K562 (cell line): ENCODE results near the gene NMBR. TPM values are rescaled to one million over a fixed set of nuclear protein-coding genes. Genes with fewer than 3 reads are reported as not detected.

Experiments
- ATAC-seq: fragments of 200-7000 bp; cut with Tn5 transposase; 3 replicates; pipeline ENCODE4 v1.9.1; 2020; ENCODE audit warnings: moderate library complexity
- BruUV-seq: library from RNA; stranded (reverse); fragments of 400-500 nt; replicated peaks from 2 replicates; lab custom pipeline; 2021; lab: Mats Ljungman, UMichigan
- CTCF ChIA-PET: fragments of 300-600 bp; formaldehyde crosslinking; extraction: SDS; loops from one replicate; lab custom pipeline; 2021; ENCODE audit warnings: low intra/inter-chr PET ratio; lab: Yijun Ruan, JAX
- POLR2A ChIA-PET: fragments of 300-600, 350-650 bp; sonication (Branson Sonifier 250); formaldehyde crosslinking; extraction: SDS; loops from one replicate; lab custom pipeline; 2021; ENCODE audit warnings: antibody characterized with exemption, inconsistent platforms; lab: Yijun Ruan, JAX
- DNase-seq, 4 experiments: peaks; one replicate each; pipeline versions ENCODE4 v3.0.0 to v3.0.0-alpha.2; 2011 to 2018; ENCODE audit warnings: low spot score in 3 of 4, mixed read lengths in 3 of 4; ENCODE audit errors: extremely low read depth in 1 of 4
- FAIRE-seq: peaks from 2 replicates; lab custom pipeline; 2011; peaks lifted over from hg19 to GRCh38; lab: Jason Lieb, UNC
- H2AFZ ChIP-seq: 2 replicates; pipeline ENCODE4 v1.6.0; 2011; ENCODE audit warnings: low read depth, low read length, control low read depth, inconsistent platforms
- H3K27ac ChIP-seq: fragments of 200-600 bp; 3 replicates; pipeline ENCODE4 v1.8.0; 2011; ENCODE audit warnings: low read depth, mild to moderate bottlenecking, control low read depth, inconsistent platforms, low read length, moderate library complexity, mixed read lengths; ENCODE audit errors: extremely low read depth
- H3K27me3 ChIP-seq, 2 experiments: fragments of 300-600 bp in 1 of 2; 2 replicates in 1 of 2; 3 replicates in 1 of 2; pipeline versions ENCODE4 v1.6.0 to v1.8.0; 2011; ENCODE audit warnings: inconsistent platforms in 2 of 2, low read length in 2 of 2, mild to moderate bottlenecking in 1 of 2, mixed read lengths in 1 of 2, moderate library complexity in 1 of 2; ENCODE audit not compliant: control insufficient read depth in 2 of 2, insufficient read depth in 2 of 2
- H3K36me3 ChIP-seq: fragments of 300-600 bp; 3 replicates; pipeline ENCODE4 v1.8.0; 2011; ENCODE audit warnings: mild to moderate bottlenecking, low read length, inconsistent platforms; ENCODE audit not compliant: control insufficient read depth, insufficient read depth
- H3K4me1 ChIP-seq, 2 experiments: fragments of 200-600 bp in 1 of 2; replicated peaks in 1 of 2; 2 replicates in 1 of 2; 3 replicates in 1 of 2; pipeline versions ENCODE4 v1.5.1 to v1.8.0; 2011; ENCODE audit warnings: inconsistent platforms in 2 of 2, low read length in 2 of 2, mild to moderate bottlenecking in 1 of 2, mixed read lengths in 1 of 2, moderate library complexity in 1 of 2; ENCODE audit not compliant: control insufficient read depth in 2 of 2, insufficient read depth in 2 of 2
- H3K4me2 ChIP-seq: 2 replicates; pipeline ENCODE4 v1.6.1; 2011; ENCODE audit warnings: low read length, control low read depth, inconsistent platforms, mixed read lengths; ENCODE audit not compliant: insufficient read depth
- H3K4me3 ChIP-seq: fragments of 200-600 bp; sonication (generic), shearing (Covaris generic); 2 replicates; pipeline ENCODE4 v1.5.1; 2016; ENCODE audit warnings: control low read depth, inconsistent platforms
- H3K79me2 ChIP-seq: fragments of 200-600 bp; 3 replicates; pipeline ENCODE4 v1.8.0; 2011; ENCODE audit warnings: low read length, inconsistent platforms; ENCODE audit not compliant: control insufficient read depth, insufficient read depth
- H3K9ac ChIP-seq, 2 experiments: 2 replicates each; pipeline versions ENCODE4 v1.6.0 to v1.6.1; 2011; ENCODE audit warnings: low read depth in 2 of 2, low read length in 2 of 2, control low read depth in 1 of 2, inconsistent platforms in 1 of 2, mild to moderate bottlenecking in 1 of 2, mixed read lengths in 1 of 2; ENCODE audit not compliant: insufficient read depth in 1 of 2
- H3K9me1 ChIP-seq: one replicate; pipeline ENCODE4 v1.6.0; 2011; ENCODE audit warnings: inconsistent platforms, mild to moderate bottlenecking, low read length, moderate library complexity; ENCODE audit not compliant: control insufficient read depth, insufficient read depth
- H3K9me3 ChIP-seq: replicated peaks from 2 replicates; pipeline ENCODE4 v1.5.1; 2011; ENCODE audit warnings: low read depth, low read length, inconsistent platforms; ENCODE audit not compliant: control insufficient read depth, insufficient read depth
- H4K20me1 ChIP-seq: replicated peaks from 2 replicates; pipeline ENCODE4 v1.6.1; 2011; ENCODE audit warnings: low read length, inconsistent platforms, mixed read lengths; ENCODE audit not compliant: control insufficient read depth, insufficient read depth
- DPF2 ChIP-seq: fragments of 450-650 bp; IDR thresholded peaks from 2 replicates; pipeline ENCODE4 v1.6.1; 2016
- FOXJ2 ChIP-seq: fragments of 200-800 bp; sonication (Bioruptor generic); IDR thresholded peaks from 2 replicates; pipeline ENCODE4 v1.6.1; 2016; ENCODE audit warnings: missing genetic modification characterization, missing compliant biosample characterization
- GTF2A2 ChIP-seq: IDR thresholded peaks from 2 replicates; pipeline ENCODE4 v1.6.1; 2016; ENCODE audit warnings: mild to moderate bottlenecking, missing genetic modification characterization, missing compliant biosample characterization
- GTF3C2 ChIP-seq: IDR thresholded peaks from 3 replicates; pipeline ENCODE4 v1.6.1; 2011; ENCODE audit warnings: borderline replicate concordance, mild to moderate bottlenecking, moderate library complexity; ENCODE audit not compliant: insufficient read length; ENCODE audit errors: extremely low read depth
- HMG20B ChIP-seq: fragments of 250-450 bp; sonication (Bioruptor Pico); IDR thresholded peaks from 2 replicates; pipeline ENCODE4 v1.5.0; 2021; ENCODE audit warnings: mild to moderate bottlenecking
- ZNF316 ChIP-seq: fragments of 450-650 bp; IDR thresholded peaks from 2 replicates; pipeline ENCODE4 v1.6.1; 2016
- ZNF444 ChIP-seq: fragments of 250-450 bp; sonication (Bioruptor Pico); IDR thresholded peaks from 2 replicates; pipeline ENCODE4 v1.4.0; 2020; ENCODE audit warnings: mild to moderate bottlenecking, moderate library complexity
- ZNF696 ChIP-seq: fragments of 250-450 bp; sonication (Bioruptor Pico); conservative IDR thresholded peaks from 2 replicates; pipeline ENCODE4 v1.4.0; 2020; ENCODE audit warnings: mild to moderate bottlenecking, moderate library complexity
- WGBS: fragments of 100-300 bp; shearing (Covaris generic); methylation state at CpG from one replicate; pipeline ENCODE4 v1.1.6; 2016; ENCODE audit warnings: low coverage, mixed read lengths; ENCODE audit not compliant: insufficient coverage; ENCODE audit errors: missing lambda C conversion rate; 5-methylcytosine and 5-hydroxymethylcytosine counted together
- in situ Hi-C: fragments of 300-500 bp; cut with MboI; formaldehyde crosslinking; loops from 4 replicates; pipeline ENCODE4 v1.15.0; 2018; ENCODE audit warnings: inconsistent platforms, mixed read lengths
- intact Hi-C: fragments of 100-400 bp; cut with micrococcal nuclease; formaldehyde crosslinking; loops from 2 replicates; pipeline ENCODE4 v1.14.2; 2022
- polyA plus RNA-seq, 8 experiments: library from polyadenylated mRNA; depleted of rRNA in 4 of 8; stranded (reverse) in 5 of 8; unstranded in 3 of 8; fragments of >200 nt; fragmentation: Nextera tagmentation in 2 of 8; fragmentation: Illumina TruSeq in 1 of 8; extraction: Ambion mirVana in 2 of 8; extraction: Trizol in 1 of 8; gene quantifications; 2 replicates each; pipeline versions ENCODE4 v1.2.1 to v1.2.3, GENCODE V29; 2011 to 2014; ENCODE audit warnings: inconsistent platforms in 1 of 8, missing spikeins in 1 of 8
- total RNA-seq, 7 experiments: library from RNA; depleted of rRNA in 6 of 7; stranded (reverse); fragments of >200 nt in 6 of 7; fragmentation: Illumina TruSeq in 2 of 7; extraction: Trizol in 2 of 7; gene quantifications; 2 replicates each; pipeline versions ENCODE4 v1.2.1 to v1.2.3, GENCODE V29; 2011 to 2021; ENCODE audit warnings: low replicate concordance in 1 of 7

NMBR gene
- total and polyA plus RNA-seq, 9 of the 15 experiments (the other 6 are each of a cell fraction or from before 2014, with no cell fraction given) = not detected

GRCh38 chr6:142155091-142155490, 8.2 kb upstream of the NMBR start:
- Histone ChIP-seq H3K4me1 (peaks cover 0 to 3% of the 10 kb centered on the region in 2 experiments; a peak in 1 of 5 replicates), H3K9me3 (no peaks in the 10 kb centered on the region), H3K27me3 (no peaks in the 10 kb centered on the region), H3K9me1 (no peaks in the 10 kb centered on the region), H3K79me2 (peaks cover 85% of the 10 kb centered on the region), H3K36me3 (no peaks in the 10 kb centered on the region), H2AFZ (no peak overlapping the region), H3K4me3 (no peak overlapping the region), H3K4me2 (no peak overlapping the region), H4K20me1 (no peaks in the 10 kb centered on the region; the same call in 1 of the 2 replicates), H3K27ac (no peak overlapping the region), H3K9ac (no peak overlapping the region)
- intact Hi-C loops = no loop called here
- FAIRE-seq = no peak
- ATAC-seq = no peak
- no peak for DNase-seq
- ChIA-PET POLR2A (interaction anchor here (0.8 to 1.9 kb wide), 2 partner anchors 8 to 1352 kb away, joined by 4 to 8 read pairs; partner anchors contain the start of genes NMBR and VTA1), CTCF (no interaction called here)
- no peak for TF ChIP-seq HMG20B (CRISPR knock-in tag)
- no peak for TF ChIP-seq ZNF696
- no peak for TF ChIP-seq ZNF316
- no peak for TF ChIP-seq GTF2A2 (tag)
- no peak for TF ChIP-seq GTF3C2
- no peak for TF ChIP-seq ZNF444 (CRISPR knock-in tag)
- no peak for TF ChIP-seq FOXJ2 (tag)
- no peak for TF ChIP-seq DPF2
- in situ Hi-C loops = no loop called here
- BruUV-seq = no TSS peak
- WGBS = 78% methylated on average over 3 of the region's 3 CpGs
